NCI-H2107 treated with DMSO at 0.1 percent for 48 hours (cell line): ENCODE results near the gene GOSR1.
"Not testable (repeated sequence)": the region's sequence is repeated elsewhere in the genome, so short reads cannot be mapped to it uniquely, and the experiment has no call there.

Experiments
- DNase-seq: peaks from one replicate; lab custom pipeline; 2025; ENCODE audit not compliant: unreplicated experiment; lab: John Stamatoyannopoulos, UW

GOSR1 gene

GRCh38 chr17:30541802-30542201 is 64.6 kb downstream of the GOSR1 start:
- DNase-seq: no peak

DNA sequence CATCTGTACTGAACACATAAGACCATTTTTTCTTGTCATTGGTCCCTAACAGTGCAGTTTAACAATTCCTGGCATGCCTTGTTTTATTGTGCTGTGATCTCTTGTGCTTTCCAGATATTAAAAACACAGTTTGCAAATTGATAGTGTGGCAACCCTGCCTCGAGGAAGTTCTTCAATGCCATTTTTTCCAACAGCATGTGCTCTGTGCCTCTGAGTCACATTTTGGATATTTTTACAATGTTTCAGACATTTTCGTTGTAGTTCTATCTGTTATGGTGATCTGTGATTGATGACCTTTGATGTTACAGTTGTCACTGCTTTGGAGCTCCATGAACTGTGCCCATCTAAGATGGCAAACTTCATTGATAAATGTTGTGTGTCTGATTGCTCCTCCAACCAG is 66.2 kb downstream of the GOSR1 start:
- DNase-seq: no peak

DNA sequence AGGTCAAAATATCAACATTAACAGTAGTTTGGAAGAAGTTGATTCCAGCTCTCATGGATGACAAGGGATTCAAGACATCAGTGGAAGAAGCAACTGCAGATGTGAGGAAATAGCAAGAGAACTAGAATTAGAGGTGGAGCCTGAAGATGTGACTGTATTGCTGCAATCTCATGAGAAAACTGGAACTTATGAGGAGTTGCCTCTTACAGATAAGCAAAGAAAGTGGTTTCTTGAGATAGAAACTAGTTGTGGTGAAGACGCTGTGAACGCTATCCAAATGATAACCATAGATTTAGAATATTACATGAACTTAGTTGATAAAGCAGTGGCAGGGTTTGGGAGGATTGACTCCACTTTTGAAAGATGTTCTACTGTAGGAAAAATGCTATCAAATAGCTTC is 67.8 kb downstream of the GOSR1 start:
- DNase-seq: no peak

GRCh38 chr17:30547778-30548573 is 70.8 kb downstream of the GOSR1 start:
- no peak for DNase-seq

GRCh38 chr17:30549181-30549580 is 72.0 kb downstream of the GOSR1 start:
- not testable (repeated sequence) for DNase-seq

GRCh38 chr17:30549864-30550511 is 72.8 kb downstream of the GOSR1 start:
- DNase-seq: no peak

DNA sequence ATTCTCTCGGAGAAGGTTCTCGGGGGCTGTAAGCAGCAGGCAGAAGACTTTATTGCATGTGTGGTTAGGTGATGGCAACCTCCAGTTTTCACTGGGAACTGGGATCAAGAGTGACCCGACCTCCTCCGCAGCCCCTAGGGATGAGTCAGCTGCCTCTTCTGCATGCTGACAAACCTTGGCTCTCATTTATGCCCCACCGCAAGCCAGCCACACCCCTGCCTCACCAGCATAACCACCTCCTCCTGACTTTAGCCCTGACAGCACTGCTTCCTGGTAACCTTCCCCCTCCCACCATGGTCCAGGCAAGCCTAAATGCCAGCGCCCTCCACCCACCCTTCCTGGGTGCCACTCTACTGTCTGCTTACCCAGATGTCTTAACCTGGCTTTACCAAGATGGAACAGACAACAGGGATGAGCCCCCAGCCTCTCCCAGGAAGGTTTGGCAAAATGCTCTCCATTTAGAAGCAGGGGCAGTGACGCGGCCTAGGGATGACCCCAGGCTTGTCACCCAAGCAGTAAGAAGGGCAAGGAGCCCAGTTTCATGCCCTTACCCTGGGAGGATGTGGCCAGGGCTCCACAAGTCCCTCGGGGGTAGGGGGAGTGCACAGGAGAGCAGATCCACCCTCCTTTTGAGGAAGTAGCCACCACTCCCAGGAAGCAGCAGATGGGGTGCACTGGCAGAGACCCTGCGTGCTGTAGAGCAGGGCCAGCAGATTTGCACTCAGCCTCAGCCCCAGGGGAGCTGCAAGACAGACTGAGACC is 73.5 kb downstream of the GOSR1 start:
- DNase-seq: no peak

- not testable (repeated sequence) for DNase-seq
Measured at GRCh38 chr17:30551274-30551995, 74.2 kb downstream of the GOSR1 start.

GRCh38 chr17:30551996-30552339 is 74.8 kb downstream of the GOSR1 start:
- no peak for DNase-seq

- no peak for DNase-seq
Measured at GRCh38 chr17:30552994-30553566, 75.9 kb downstream of the GOSR1 start.

- DNase-seq: not testable (repeated sequence)
Measured at GRCh38 chr17:30553823-30554440, 76.7 kb downstream of the GOSR1 start.

GRCh38 chr17:30554839-30555751 is 77.9 kb downstream of the GOSR1 start:
- no peak for DNase-seq

- no peak for DNase-seq
Measured at GRCh38 chr17:30555942-30556341, 78.7 kb downstream of the GOSR1 start.

- no peak for DNase-seq
Measured at GRCh38 chr17:30556374-30557332, 79.4 kb downstream of the GOSR1 start.

DNA sequence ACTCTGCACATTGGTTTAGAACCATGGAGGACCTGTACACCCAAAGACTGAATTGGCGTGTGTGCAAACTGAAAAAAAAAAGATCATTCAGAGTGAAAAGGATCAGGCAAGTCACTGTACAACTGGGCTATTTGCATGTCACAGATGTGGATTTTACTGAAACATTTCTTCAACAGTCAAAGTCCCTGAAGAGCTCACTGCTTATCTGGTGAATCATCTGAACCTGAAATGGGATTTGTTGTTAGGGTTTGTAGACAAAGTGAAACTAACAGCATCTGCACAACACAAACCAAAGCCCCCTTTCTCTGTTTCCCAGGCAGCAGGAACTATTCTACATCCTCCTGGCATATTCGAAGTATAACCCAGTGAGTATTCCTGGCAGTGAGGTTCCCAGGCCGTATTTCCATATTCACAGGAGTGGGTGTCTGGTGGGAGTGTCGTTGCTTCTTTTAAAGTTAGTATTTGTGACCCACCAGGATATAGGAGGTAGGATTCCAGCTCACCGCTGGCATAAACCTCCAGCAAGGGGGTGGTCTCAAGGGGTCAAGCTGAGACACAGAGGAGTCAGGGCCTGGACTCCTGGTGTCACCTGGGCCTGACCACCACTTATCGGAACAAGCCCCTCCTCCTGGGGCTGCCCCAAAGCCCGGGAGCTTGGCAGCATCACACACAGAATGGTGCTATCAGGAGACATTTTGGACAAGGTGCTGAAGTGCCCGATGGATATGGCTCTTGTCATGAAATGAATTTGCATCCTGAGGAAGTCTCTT is 80.9 kb downstream of the GOSR1 start:
- DNase-seq: no peak

DNA sequence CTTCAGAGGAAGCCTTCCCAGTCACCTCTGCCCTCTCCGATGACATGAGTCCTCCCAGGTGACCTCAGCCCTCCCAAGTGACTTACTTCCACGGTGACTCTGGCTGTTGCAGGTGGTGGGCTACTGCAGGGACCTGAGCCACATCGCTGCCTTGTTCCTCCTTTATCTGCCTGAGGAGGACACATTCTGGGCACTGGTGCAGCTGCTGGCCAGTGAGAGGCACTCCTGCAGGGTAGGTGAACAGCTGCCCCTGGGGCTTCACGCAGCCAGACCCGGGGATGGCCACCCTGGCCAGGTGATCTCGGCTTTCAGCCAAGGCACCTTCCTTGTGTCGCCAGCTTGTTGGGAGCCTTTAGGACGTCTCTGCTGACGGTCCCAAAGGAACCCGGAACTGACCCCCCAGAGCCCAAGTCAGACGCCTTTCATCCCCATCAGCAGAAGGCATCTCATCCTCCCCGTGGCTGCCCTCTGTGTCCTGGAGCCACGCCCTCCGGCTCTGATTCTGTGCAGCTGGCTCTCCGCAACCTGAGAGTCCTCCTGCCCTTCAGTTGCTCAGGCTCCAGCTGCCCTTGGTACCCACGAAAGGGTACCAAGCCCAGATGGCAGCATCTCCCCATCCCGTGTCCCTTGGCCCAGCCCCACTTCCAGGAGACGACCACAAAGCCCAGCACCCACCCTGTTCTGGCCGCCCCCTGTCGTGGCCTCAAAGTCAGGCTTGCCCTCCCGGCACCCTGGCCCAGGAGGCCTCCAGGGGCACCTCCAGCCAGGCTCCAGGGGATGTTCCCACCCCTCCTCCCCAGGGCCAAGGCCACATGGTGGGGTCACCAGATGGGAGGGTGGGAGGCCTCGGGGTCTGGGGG is 81.7 kb downstream of the GOSR1 start:
- DNase-seq: peak; percentile 15

GRCh38 chr17:30559656-30560055 is 82.4 kb downstream of the GOSR1 start:
- no peak for DNase-seq
